GM19035 (cell line): ENCODE measurements around the gene KSR1.
"Not testable (repeated sequence)": the region's sequence is repeated elsewhere in the genome, so short reads cannot be mapped to it uniquely, and the experiment has no call there.

Experiments used
- ATAC-seq: cut with Tn5 transposase; IDR thresholded peaks from one replicate; pipeline ENCODE4 v1.9.1; 2021; ENCODE audit not compliant: unreplicated experiment

The KSR1 gene

DNA sequence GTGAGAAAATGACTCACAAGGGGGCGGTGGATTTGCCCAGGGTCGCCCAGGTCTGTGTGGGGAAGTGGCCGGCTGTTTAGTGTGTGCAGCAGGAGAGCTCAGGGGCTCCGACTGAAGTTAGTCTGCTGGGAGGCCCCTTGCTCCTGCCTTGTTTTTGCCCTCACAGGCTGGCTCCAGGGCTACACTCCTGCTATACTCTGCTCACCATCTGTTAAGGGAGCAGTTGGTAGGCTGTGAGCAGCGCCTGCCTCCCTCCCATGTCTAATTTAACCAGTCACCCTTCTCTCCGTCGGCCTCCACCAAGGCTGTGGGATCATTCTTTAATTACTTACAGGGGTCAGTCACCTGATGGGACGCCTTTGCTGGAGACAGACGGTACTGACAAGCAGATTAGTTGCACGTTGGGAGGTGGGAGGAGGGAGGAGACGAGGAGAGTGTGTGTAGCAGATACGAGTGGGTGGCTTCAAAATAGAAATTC lies 35.5 kb downstream of the KSR1 start:
- no peak for ATAC-seq

DNA sequence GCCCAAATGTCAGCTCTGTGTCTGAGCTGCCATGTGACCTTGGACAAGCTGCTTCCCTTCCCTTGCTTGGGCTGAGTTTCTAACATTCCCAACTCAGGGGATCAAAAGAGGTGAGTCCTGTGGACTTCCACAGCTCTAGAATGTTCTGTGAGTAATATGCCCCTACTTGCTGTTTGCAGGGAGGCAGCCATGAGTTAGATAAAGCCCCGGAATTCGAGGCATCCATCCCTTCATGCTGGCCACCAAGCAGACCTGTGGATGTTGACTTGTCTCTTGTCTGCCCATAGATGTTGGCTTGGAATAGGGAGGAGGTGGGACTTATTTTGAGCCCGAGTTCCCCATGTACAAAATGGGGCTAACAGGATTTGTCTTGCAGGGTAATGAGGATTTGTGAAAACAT lies 36.2 kb downstream of the KSR1 start:
- no peak for ATAC-seq

DNA sequence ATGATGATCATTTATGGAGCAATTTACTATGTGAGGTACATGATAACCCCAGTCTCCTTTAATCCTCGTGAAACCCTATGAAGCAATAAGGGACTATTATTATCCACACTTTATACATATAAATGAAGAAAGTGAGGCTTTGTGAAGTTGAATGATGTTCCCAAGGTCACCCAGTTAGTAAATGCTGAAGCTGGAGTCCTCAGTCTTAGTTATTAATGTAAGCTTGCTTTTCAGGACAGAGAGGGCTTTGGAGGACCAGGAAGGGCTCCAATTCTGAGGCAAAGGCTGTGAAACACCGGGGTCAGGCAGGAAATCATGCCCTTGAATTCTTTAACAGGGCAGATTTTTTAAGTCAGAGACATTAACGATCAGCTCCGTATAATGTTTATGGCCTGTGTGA lies 36.8 kb downstream of the KSR1 start:
- ATAC-seq: no peak

GRCh38 chr17:27494192-27495091 lies 38.2 kb downstream of the KSR1 start:
- ATAC-seq: no peak

DNA sequence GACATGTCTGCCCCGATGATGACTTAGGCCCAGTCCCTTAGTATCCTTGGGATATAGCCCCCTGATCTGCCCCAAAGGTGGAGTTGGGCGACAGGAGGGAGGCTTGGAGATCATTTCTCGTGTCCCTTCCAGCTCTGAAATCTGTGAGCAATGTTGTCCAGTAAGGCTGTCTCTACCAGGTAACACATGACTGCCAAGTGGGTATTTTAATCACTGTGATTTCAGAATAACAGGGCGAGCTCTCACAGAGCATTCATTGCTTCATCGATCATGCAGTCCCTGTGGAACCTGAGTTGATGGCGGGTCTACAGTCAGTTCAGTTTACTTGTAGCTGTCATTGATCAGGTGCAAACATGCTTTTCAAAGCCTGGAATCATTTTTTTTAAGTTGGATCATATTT lies 39.2 kb downstream of the KSR1 start:
- ATAC-seq: no peak

DNA sequence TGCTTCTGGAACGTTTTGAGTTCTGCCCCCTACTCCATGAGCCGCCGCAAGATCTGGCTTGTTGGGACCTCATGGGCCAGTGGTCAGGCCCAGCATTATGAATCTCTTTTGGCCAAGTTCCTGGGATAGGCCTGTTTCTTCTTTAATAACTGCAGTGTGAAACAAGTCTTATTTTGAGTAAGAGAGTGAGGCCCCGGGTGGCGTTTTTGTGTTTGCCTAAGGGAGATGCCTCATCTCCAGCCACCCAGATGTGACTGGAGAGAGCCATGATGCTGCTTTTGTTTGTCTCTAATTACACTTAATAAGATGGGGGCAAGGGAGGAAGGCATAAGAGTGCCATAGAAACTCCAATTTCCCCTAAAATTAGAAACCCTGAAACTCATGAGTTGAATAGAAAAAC lies 39.8 kb downstream of the KSR1 start:
- ATAC-seq: no peak

- no peak for ATAC-seq
Measured at GRCh38 chr17:27496437-27496943, 40.2 kb downstream of the KSR1 start.

DNA sequence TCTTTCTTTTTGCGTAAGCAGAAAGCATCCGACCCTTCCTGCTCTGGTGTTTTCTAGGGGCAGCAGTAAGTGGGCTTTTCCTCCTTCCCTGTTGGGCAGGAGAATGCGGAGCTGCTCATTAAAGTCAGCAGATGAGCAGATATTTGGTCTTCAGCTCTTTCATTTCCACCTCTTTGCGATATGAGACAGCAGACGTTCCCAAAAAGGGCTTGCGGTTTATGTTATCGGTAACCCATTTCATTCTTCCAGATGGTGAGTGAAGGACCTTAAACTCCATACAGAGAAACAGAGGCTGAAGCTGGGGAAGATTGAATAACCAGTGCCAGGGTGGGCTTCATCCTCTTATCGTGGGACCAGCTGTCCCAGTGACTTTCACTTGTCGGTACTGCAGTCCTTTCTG lies 40.7 kb downstream of the KSR1 start:
- ATAC-seq: no peak

DNA sequence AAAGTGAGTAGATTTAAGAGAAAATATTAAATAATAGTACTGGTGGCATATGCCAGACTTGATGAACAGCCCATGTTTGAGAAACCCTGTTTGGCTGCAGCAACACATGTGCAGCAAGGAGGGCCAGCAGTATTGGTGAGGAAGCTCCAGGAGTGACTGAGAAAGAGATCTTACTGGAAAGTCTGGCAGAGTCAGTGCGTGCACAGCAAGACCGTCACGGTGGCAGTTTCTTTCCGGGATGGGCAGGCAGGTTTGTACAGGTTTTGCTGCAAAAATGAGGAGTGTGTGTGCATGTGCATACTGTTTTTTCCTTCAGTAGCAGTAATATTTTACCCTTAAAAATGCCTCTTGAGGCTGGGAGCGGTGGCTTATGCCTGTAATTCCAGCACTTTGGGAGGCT lies 41.4 kb downstream of the KSR1 start:
- ATAC-seq: no peak

GRCh38 chr17:27498615-27499309 lies 42.5 kb downstream of the KSR1 start:
- ATAC-seq: no peak

- ATAC-seq: no peak
Measured at GRCh38 chr17:27499451-27500265, 43.4 kb downstream of the KSR1 start.

- not testable (repeated sequence) for ATAC-seq
Measured at GRCh38 chr17:27501338-27501737, 45.1 kb downstream of the KSR1 start.

GRCh38 chr17:27502526-27503324 lies 46.5 kb downstream of the KSR1 start:
- ATAC-seq: no peak

- no peak for ATAC-seq
Measured at GRCh38 chr17:27503611-27504010, 47.4 kb downstream of the KSR1 start.

DNA sequence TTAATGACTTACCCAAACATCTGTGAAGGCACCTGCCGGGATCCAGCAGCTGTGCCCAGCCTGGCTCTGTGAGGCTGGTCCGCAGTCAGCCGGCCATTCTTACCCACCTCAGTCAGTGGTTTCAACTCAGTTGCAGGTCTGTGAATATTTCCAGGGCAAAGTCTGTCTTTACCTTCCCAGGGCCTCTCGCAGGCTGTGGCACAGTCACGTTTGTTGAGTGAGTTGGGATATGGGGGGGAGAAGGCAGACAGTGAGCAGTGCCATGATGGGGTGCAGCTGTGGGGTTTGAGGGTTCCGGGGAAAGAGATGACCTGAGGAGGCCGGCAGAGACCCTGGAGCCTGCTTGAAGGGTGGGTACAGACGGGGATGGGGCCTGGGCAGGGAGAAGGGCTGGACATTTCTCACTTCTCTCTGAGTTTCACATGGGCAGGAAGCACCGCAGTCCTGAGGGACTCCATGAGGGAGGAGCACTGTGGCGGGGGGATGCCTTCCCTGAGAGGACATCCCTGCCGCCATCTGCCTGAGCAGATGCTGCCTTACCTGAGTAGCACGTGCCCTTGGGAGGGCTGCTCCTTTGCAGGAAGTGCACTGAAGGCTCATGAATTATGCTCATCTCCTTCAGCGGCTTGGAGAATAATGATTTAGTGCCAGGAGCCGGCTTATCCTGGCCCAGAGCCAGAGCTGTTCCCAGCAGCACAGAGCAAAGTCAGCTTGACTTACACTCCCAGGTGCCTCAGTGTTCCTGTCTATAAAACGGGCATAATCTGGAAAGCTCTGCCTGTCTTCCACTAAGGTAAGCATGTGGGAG lies 48.1 kb downstream of the KSR1 start:
- ATAC-seq: no peak

DNA sequence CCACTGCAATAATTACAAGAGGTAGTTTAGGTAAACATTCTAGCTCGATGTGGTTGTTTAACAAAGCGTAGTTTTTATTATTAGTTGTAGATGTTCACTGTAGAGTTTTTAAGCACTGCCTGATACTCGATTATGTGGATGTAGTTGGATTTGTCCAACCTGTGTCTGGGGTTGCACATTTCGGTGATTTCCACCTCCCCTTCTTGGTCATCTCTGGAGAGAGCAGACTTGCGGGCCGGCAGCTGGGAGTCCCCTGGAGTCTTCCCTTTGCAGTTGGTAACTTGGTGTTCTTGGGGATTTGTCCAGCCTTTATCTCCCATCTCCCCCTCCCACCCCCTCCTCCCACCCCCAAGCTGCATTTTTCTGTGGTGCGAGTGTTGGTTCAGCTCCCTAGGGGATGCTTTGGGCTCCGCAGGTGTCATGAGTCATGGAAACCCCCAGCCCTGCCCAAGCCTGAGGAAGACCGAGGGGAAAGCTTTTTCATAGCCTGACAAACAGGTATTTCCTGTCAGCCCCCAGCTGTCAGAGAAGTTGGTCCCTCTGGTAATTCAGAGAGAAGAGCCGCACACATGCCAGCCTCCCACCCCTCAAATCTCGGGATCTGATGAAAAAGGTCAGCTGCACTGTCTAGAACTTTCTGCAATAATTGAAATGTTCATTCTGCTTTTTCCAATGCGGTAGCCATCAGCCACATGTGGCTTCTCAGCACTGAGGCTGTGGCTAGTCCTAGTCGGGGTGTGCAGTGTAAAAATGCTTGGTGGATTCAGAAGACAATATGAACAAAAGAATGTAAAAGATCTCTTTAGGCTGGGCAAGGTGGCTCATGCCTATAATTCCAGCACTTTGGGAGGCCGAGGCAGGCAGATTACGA lies 50.3 kb downstream of the KSR1 start:
- ATAC-seq: no peak

DNA sequence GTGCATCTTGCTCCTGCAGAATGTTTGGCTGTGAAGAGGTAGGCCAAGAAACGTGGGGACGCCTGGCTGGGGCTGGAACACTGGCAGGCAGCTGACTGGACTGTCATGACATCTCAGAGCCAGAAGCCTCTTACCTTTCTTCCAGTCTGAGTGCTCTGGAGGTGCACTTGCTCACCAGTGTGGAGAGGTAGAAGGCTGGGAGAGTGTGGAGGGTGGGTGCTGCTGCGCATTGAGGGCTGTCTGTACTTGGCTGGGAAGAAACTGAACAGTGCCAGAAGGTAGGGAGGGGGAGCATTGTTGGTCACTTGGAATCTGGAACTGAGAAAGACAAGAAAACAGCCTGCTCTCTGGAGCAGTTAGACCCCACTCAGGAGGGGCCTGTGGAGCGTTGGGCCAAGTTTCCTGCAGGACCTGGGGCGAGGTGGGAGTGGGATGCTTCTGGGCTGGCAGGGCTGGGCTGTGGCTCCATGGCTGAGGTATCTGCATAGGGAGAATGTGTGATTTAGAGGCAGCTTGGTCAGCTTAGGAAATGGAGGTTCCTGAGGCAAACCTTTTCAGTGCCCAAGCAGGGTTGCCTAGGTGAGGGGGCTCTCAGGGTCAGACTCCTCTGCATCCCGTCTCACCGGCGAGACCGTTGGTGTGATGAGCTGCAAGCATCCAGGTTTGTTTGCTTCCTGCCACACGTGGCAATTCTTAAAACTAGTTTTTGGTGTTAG lies 55.1 kb downstream of the KSR1 start:
- ATAC-seq: no peak

GRCh38 chr17:27512031-27512430 lies 55.8 kb downstream of the KSR1 start:
- ATAC-seq: no peak
